Fibroblast of the aortic adventitia (primary cell): ENCODE measurements around the gene FAM149B1. TPM values are rescaled to one million over a fixed set of nuclear protein-coding genes. Genes with fewer than 3 reads are reported as not detected.
"Not testable (repeated sequence)": the region's sequence is repeated elsewhere in the genome, so short reads cannot be mapped to it uniquely, and the experiment has no call there.

Source experiments
- DNase-seq: peaks from one replicate; pipeline ENCODE4 v3.0.0-alpha.2; 2010; ENCODE audit warnings: low read depth
- H3K4me3 ChIP-seq: 2 replicates; pipeline ENCODE4 v1.5.1; 2011; ENCODE audit warnings: low read depth, mild to moderate bottlenecking, control low read depth, low read length, moderate library complexity
- total RNA-seq: library from RNA; depleted of rRNA; stranded (reverse); fragments of >200 nt; gene quantifications from 2 replicates; pipeline ENCODE4 v1.2.3, GENCODE V29; 2012; ENCODE audit warnings: low replicate concordance
- TF ChIP-seq, protein P1 (sequence below): IDR thresholded peaks from 2 replicates; pipeline ENCODE4 v1.5.1; 2011; ENCODE audit warnings: mild to moderate bottlenecking, low read length, control low read depth, inconsistent platforms; ENCODE audit not compliant: insufficient read depth

The FAM149B1 gene
- total RNA-seq, 1 donor, result 30.8 TPM

- no peak for DNase-seq
- H3K4me3 ChIP-seq, result no peak overlapping the region
- TF ChIP-seq, protein P1, sequence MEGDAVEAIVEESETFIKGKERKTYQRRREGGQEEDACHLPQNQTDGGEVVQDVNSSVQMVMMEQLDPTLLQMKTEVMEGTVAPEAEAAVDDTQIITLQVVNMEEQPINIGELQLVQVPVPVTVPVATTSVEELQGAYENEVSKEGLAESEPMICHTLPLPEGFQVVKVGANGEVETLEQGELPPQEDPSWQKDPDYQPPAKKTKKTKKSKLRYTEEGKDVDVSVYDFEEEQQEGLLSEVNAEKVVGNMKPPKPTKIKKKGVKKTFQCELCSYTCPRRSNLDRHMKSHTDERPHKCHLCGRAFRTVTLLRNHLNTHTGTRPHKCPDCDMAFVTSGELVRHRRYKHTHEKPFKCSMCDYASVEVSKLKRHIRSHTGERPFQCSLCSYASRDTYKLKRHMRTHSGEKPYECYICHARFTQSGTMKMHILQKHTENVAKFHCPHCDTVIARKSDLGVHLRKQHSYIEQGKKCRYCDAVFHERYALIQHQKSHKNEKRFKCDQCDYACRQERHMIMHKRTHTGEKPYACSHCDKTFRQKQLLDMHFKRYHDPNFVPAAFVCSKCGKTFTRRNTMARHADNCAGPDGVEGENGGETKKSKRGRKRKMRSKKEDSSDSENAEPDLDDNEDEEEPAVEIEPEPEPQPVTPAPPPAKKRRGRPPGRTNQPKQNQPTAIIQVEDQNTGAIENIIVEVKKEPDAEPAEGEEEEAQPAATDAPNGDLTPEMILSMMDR, result no peak
Measured at GRCh38 chr10:73134727-73135126, 33.2 kb upstream of the FAM149B1 start.

DNA sequence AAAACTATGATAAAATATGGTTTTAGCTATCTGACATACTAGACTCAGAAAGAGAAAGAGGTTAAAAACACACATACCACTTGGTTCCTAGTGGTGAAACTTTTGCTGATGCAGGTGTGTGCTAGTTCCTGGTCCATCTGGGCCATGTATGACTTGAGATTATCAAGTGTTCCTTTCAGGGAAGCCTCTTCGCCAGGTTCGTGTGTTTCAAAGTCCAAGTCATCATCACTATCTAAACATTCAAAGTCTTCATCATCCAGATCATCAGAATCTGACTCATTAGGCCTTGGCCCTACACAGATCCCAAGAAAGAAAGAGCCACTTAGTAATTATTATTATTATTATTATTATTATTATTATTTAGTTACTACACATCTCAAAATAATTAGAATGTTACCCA lies 31.3 kb upstream of the FAM149B1 start:
- DNase-seq, result no peak
- TF ChIP-seq, protein P1, result no peak
- no peak overlapping the region for H3K4me3 ChIP-seq

DNA sequence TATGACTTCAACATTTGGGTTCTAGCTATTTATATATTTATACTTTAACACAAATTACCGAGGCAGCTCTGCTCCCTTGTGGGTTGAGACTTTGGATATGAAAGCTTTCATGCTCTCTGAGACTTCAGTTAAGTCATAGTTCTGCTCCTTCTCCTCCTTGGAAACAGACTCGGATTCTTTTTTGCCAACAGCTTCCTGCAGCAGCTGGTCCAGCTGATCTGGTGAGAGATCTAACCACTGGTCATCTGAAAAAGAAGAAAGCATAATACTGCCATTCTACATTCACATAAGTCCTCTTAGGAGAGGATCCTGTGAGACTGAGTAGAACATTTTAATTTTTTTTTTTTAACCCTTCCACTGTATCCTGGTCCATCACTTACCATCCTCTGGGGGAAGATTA lies 28.7 kb upstream of the FAM149B1 start:
- TF ChIP-seq, protein P1, result no peak
- no peak for DNase-seq

GRCh38 chr10:73141603-73142002 lies 26.3 kb upstream of the FAM149B1 start:
- no peak for DNase-seq
- TF ChIP-seq, protein P1, result no peak
- H3K4me3 ChIP-seq, result no peak overlapping the region

More for the DNA sequence above, 28.7 kb upstream of the FAM149B1 start:
- no peak overlapping the region for H3K4me3 ChIP-seq

GRCh38 chr10:73150633-73151413 lies 17.1 kb upstream of the FAM149B1 start:
- not testable (repeated sequence) for H3K4me3 ChIP-seq, DNase-seq

DNA sequence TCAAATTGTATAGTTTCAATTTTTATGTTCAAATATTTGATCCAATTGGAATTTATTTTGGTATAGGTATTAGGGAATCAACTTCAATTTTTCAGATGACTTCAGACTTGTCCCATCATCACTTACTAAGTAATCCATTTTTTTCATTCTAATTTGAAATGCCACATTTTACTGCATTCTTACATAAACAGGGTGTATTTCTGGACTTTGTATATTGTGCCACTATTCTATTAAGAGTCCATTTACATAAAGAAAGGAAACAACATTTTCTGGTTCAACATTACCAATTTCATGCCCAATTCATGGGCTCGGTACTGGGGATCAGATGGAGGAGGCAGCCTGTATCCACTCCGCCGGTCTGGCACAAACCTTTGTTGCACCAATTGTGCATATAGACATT lies 15.9 kb upstream of the FAM149B1 start:
- DNase-seq, result no peak
- TF ChIP-seq, protein P1, result no peak
- no peak overlapping the region for H3K4me3 ChIP-seq

DNA sequence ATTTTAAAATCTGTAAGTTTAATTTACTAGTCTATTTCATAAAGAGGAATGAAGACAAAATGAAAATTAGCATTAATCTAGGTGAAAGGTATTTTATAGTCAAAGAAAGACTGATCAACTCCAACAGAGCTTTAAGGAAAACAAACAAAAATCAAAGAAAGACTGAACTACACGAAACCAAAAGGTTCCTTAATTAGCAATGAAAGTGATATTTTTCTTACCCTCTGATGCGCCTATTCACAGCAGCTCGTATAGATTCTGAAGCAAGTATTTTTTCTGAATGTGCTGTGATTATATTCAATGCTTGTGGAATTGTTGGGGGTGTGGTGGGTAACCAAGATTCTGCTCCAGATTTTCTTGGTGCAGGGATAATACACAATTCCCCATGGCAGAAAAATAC lies 11.9 kb upstream of the FAM149B1 start:
- DNase-seq, result no peak
- TF ChIP-seq, protein P1, result no peak
- no peak overlapping the region for H3K4me3 ChIP-seq
